Raji (cell line): ENCODE results near the gene CCL19.

Experiments used
- POLR2A ChIP-seq: IDR thresholded peaks from 2 replicates; pipeline ENCODE4 v1.6.1; 2011; ENCODE audit warnings: low read depth, low read length, control low read depth; ENCODE audit not compliant: insufficient read depth

CCL19 gene

GRCh38 chr9:34701769-34702736, 11.0 kb upstream of the CCL19 start:
- TF ChIP-seq POLR2A = no peak

- TF ChIP-seq POLR2A = no peak
Observed at GRCh38 chr9:34701023-34701768, 10.1 kb upstream of the CCL19 start.

GRCh38 chr9:34694811-34695210, 3.7 kb upstream of the CCL19 start:
- no peak for TF ChIP-seq POLR2A

GRCh38 chr9:34693560-34693959, 2.5 kb upstream of the CCL19 start:
- TF ChIP-seq POLR2A = no peak

GRCh38 chr9:34691936-34692315, 850 bp upstream of the CCL19 start:
- TF ChIP-seq POLR2A = no peak

GRCh38 chr9:34689512-34689911, 1.6 kb downstream of the CCL19 start:
- TF ChIP-seq POLR2A = no peak

- TF ChIP-seq POLR2A = no peak
Observed at GRCh38 chr9:34689116-34689470, 2.0 kb downstream of the CCL19 start.

GRCh38 chr9:34688329-34689115, 2.6 kb downstream of the CCL19 start:
- TF ChIP-seq POLR2A = no peak

GRCh38 chr9:34687276-34688030, 3.6 kb downstream of the CCL19 start:
- TF ChIP-seq POLR2A = no peak

- no peak for TF ChIP-seq POLR2A
Observed at GRCh38 chr9:34686732-34687131, 4.3 kb downstream of the CCL19 start.

GRCh38 chr9:34686231-34686630, 4.8 kb downstream of the CCL19 start:
- TF ChIP-seq POLR2A = no peak

- TF ChIP-seq POLR2A = no peak
Observed at GRCh38 chr9:34685591-34685990, 5.5 kb downstream of the CCL19 start.

- TF ChIP-seq POLR2A = no peak
Observed at GRCh38 chr9:34684816-34685215, 6.3 kb downstream of the CCL19 start.

- no peak for TF ChIP-seq POLR2A
Observed at GRCh38 chr9:34684145-34684544, 6.9 kb downstream of the CCL19 start.

- TF ChIP-seq POLR2A = no peak
Observed at GRCh38 chr9:34675869-34676268, 15.2 kb downstream of the CCL19 start.
